Adrenal gland (tissue), 5 donors: ENCODE data around the gene RGS3.

Experiments used
- POLR2A ChIP-seq, 2 donors: fragments of 450-650 bp; IDR thresholded peaks; one replicate each; pipeline ENCODE4 v1.6.1; 2017; ENCODE audit warnings: antibody characterized with exemption in 2 of 2, mild to moderate bottlenecking in 2 of 2, moderate library complexity in 1 of 2
- TF ChIP-seq, protein P1 (sequence below), 6 experiments: fragments of 450-650 bp in 4 of 6; fragments of 200-600 bp in 2 of 6; sonication (generic) in 1 of 6; IDR thresholded peaks; 1 replicate in 5 of 6; 2 replicates in 1 of 6; pipeline versions ENCODE4 v1.5.1 to v1.8.0; 2016 to 2021; ENCODE audit warnings: antibody characterized with exemption in 6 of 6, mild to moderate bottlenecking in 2 of 6, moderate library complexity in 1 of 6
- donor health status: DM: no; HTN: no; CAD: no.

DNA sequence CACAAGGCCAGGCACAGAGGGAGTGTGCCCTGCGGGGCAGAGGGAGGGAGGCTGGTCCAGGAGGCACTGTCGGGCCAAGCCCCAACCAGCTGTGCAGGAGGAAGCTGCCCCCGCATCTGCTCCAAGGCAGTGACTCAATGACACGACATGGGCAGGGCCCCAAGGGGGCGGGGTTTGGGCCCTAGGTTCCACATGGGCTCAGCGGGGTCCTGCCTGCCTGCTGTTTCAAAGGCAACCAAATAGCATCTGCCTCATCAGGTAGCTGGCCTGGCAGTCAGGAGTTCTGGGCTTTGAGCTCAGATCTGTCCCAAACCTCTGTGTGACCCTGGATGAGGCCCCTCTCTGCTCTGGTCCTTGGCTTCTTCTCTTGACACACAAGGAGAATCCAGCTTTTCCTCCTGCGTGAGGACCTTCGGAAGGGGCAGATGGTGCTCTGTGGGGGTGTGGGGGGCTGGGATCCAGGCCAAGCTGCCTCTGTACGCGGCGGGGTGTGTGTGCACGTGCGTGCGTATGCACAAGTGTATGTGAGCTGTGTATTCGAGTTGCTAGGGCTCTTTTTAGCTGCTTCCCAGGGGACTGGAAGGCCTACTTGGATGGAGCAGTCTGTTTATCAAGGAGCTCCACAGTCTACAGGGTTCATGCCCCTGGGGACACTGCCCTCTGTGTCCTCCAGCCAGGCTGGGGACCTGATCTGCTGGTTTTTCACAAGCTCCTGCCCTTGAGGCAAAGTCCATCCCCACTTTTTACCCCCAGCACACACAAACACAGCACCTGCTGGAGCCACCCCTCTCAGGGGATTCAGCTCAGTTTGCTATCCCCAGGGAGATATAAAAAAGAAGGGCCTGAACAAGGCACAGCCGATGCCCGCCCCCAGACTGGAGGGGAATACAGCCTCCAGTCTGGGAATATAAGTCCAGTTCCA lies 138.9 kb downstream of the RGS3 start:
- TF ChIP-seq, protein P1, sequence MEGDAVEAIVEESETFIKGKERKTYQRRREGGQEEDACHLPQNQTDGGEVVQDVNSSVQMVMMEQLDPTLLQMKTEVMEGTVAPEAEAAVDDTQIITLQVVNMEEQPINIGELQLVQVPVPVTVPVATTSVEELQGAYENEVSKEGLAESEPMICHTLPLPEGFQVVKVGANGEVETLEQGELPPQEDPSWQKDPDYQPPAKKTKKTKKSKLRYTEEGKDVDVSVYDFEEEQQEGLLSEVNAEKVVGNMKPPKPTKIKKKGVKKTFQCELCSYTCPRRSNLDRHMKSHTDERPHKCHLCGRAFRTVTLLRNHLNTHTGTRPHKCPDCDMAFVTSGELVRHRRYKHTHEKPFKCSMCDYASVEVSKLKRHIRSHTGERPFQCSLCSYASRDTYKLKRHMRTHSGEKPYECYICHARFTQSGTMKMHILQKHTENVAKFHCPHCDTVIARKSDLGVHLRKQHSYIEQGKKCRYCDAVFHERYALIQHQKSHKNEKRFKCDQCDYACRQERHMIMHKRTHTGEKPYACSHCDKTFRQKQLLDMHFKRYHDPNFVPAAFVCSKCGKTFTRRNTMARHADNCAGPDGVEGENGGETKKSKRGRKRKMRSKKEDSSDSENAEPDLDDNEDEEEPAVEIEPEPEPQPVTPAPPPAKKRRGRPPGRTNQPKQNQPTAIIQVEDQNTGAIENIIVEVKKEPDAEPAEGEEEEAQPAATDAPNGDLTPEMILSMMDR (IDR thresholded peaks at IDR 0.05), result no peak
- TF ChIP-seq POLR2A (IDR thresholded peaks at IDR 0.05), result no peak
